OCI-LY3 (cell line): ENCODE measurements around the gene UBQLN4.

Experiments used
- H2AFZ ChIP-seq: fragments of 200-600, 300-600 bp; shearing (Covaris generic); 2 replicates; pipeline ENCODE4 v1.6.0; 2014; ENCODE audit warnings: antibody characterized with exemption, low read depth, low read length
- H3K27ac ChIP-seq: fragments of 200-600, 300-600 bp; sonication (generic); 2 replicates; pipeline ENCODE4 v1.5.1; 2014; ENCODE audit warnings: mild to moderate bottlenecking, low read length, moderate library complexity, mixed read lengths
- H3K27me3 ChIP-seq: fragments of 200-600, 300-600 bp; sonication (generic); 2 replicates; pipeline ENCODE4 v1.6.1; 2014; ENCODE audit warnings: low read depth, low read length, mixed read lengths
- H3K36me3 ChIP-seq: fragments of 200-600, 300-600 bp; sonication (generic); replicated peaks from 2 replicates; pipeline ENCODE3; 2014; ENCODE audit warnings: low read depth, low read length, mixed read lengths
- H3K4me1 ChIP-seq: fragments of 300-600, 200-600 bp; sonication (generic); 2 replicates; pipeline ENCODE4 v1.6.1; 2014; ENCODE audit warnings: low read length, mixed read lengths
- H3K4me2 ChIP-seq: fragments of 200-600, 300-600 bp; sonication (generic); 2 replicates; pipeline ENCODE4 v1.6.1; 2014; ENCODE audit warnings: low read length, mixed read lengths
- H3K4me3 ChIP-seq: fragments of 300-600, 200-600 bp; sonication (generic); 2 replicates; pipeline ENCODE4 v1.5.1; 2014; ENCODE audit warnings: antibody characterized with exemption, mild to moderate bottlenecking, low read length, moderate library complexity
- H3K79me2 ChIP-seq: fragments of 300-600, 200-600 bp; shearing (Covaris generic); 2 replicates; pipeline ENCODE4 v1.6.1; 2014; ENCODE audit warnings: mild to moderate bottlenecking, low read length, mixed read lengths
- H3K9ac ChIP-seq: fragments of 300-600, 200-600 bp; shearing (Covaris generic); 2 replicates; pipeline ENCODE4 v1.6.0; 2014; ENCODE audit warnings: mild to moderate bottlenecking, low read length, moderate library complexity
- H3K9me3 ChIP-seq: fragments of 200-600, 300-600 bp; shearing (Covaris generic); 2 replicates; pipeline ENCODE4 v1.6.1; 2014; ENCODE audit warnings: low read length, mixed read lengths; ENCODE audit not compliant: insufficient read depth
- H4K20me1 ChIP-seq: fragments of 200-600, 300-600 bp; sonication (generic); 2 replicates; pipeline ENCODE4 v1.6.1; 2016; ENCODE audit warnings: low read length, mixed read lengths; ENCODE audit not compliant: insufficient read depth
- CTCF ChIP-seq: fragments of 200-600, 300-600 bp; sonication (generic); IDR thresholded peaks from 2 replicates; pipeline ENCODE4 v1.5.1; 2014; ENCODE audit warnings: antibody characterized with exemption, low read length, low read depth
- EZH2phosphoT487 ChIP-seq: fragments of 200-600 bp; shearing (Covaris generic); IDR thresholded peaks from 2 replicates; pipeline ENCODE4 v1.6.1; 2018; ENCODE audit warnings: antibody characterized with exemption, mixed run types, low read depth

UBQLN4 gene

DNA sequence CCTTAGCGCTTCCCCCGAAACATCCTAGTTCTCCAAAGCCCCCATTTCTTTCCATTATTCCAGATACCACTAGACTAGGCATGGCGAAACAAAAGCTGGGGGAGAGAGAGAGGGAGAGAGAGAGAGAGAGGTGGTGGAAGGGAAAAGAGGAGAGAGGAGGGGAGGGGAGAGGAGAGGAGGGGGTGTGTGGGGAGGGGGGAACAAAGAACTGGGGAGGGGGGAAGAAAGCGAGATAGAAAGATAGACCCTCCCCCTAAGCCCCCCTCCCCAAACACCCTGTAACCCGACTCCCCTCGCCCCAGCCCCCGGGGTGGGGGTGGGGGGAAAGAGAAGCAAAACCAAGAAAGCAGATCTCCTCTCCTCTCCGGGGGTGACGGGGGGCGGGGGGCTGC lies 28.3 kb upstream of the UBQLN4 start:
- Histone ChIP-seq H3K4me1 (peaks cover 19% of the 10 kb centered on the region), H2AFZ (peak overlapping the region; percentile 94; the same call in 1 of the 2 replicates), H3K79me2 (no peaks in the 10 kb centered on the region), H3K27ac (no peak overlapping the region), H3K9me3 (no peaks in the 10 kb centered on the region), H3K36me3 (no peaks in the 10 kb centered on the region), H4K20me1 (no peaks in the 10 kb centered on the region), H3K9ac (peak overlapping the region; percentile 58), H3K4me3 (peak overlapping the region; percentile 81), H3K4me2 (peak overlapping the region; percentile 84), H3K27me3 (peaks cover 35% of the 10 kb centered on the region)
- TF ChIP-seq EZH2phosphoT487 (no peak), CTCF (no peak)

GRCh38 chr1:156081180-156081916 lies 27.8 kb upstream of the UBQLN4 start:
- H3K36me3 ChIP-seq = no peaks in the 10 kb centered on the region

DNA sequence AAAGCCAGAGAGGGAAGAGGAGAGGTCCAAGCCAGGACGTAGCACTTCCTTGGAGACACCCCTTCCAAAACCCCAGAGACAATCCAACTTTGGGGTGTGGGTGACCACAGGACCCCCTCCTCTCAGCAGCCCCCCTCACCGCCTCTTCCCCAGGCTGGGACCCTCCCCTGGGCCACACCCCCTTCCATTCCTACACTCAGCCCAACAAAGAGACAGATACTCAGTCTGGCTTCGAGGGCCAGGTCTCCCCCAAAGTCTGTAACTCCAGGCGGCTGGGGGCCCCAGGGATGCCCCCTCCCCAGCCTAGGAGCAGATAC lies 27.2 kb upstream of the UBQLN4 start:
- Histone ChIP-seq H3K79me2 (no peaks in the 10 kb centered on the region), H3K27me3 (peaks cover 28% of the 10 kb centered on the region), H2AFZ (no peak overlapping the region), H3K4me1 (peaks cover 19% of the 10 kb centered on the region), H3K9me3 (no peaks in the 10 kb centered on the region), H3K27ac (no peak overlapping the region), H4K20me1 (no peaks in the 10 kb centered on the region), H3K4me2 (peak overlapping the region; percentile 41), H3K9ac (no peak overlapping the region), H3K4me3 (peak overlapping the region; percentile 28; the same call in 1 of the 2 replicates), H3K36me3 (no peaks in the 10 kb centered on the region)
- no peak for TF ChIP-seq CTCF
- TF ChIP-seq EZH2phosphoT487 = no peak

More at GRCh38 chr1:156081180-156081916, 27.8 kb upstream of the UBQLN4 start:
- no peak overlapping the region for H3K27ac ChIP-seq
- peak overlapping the region; percentile 86; the same call in 1 of the 2 replicates for H2AFZ ChIP-seq
- H3K4me1 ChIP-seq = peaks cover 19% of the 10 kb centered on the region
- no peaks in the 10 kb centered on the region for H3K79me2 ChIP-seq
- TF ChIP-seq CTCF = no peak
- H3K4me3 ChIP-seq = peak overlapping the region; percentile 81
- H3K9ac ChIP-seq = peak overlapping the region; percentile 58
- H4K20me1 ChIP-seq = no peaks in the 10 kb centered on the region
- peaks cover 34% of the 10 kb centered on the region for H3K27me3 ChIP-seq
- H3K9me3 ChIP-seq = no peaks in the 10 kb centered on the region
- peak overlapping the region; percentile 84 for H3K4me2 ChIP-seq

- no peak overlapping the region for H3K27ac ChIP-seq
- peaks cover 19% of the 10 kb centered on the region for H3K4me1 ChIP-seq
- H2AFZ ChIP-seq = no peak overlapping the region
- H3K4me3 ChIP-seq = no peak overlapping the region
- H3K79me2 ChIP-seq = no peaks in the 10 kb centered on the region
- H3K27me3 ChIP-seq = peaks cover 25% of the 10 kb centered on the region
- no peaks in the 10 kb centered on the region for H3K9me3 ChIP-seq
- no peaks in the 10 kb centered on the region for H4K20me1 ChIP-seq
- no peak overlapping the region for H3K4me2 ChIP-seq
- H3K9ac ChIP-seq = no peak overlapping the region
- TF ChIP-seq CTCF = no peak
- no peak for TF ChIP-seq EZH2phosphoT487
- no peaks in the 10 kb centered on the region for H3K36me3 ChIP-seq
Measured at GRCh38 chr1:156080241-156080862, 26.8 kb upstream of the UBQLN4 start.
